Breast epithelium (tissue), 3 donors: ENCODE measurements around the gene CHCHD6.

ENCODE experiments used
- CTCF ChIP-seq, 3 donors: fragments of 450-650 bp; IDR thresholded peaks; one replicate each; pipeline ENCODE4 v1.5.1; 2016 to 2017; ENCODE audit warnings: antibody characterized with exemption in 3 of 3, mild to moderate bottlenecking in 3 of 3, moderate library complexity in 3 of 3
- POLR2A ChIP-seq: fragments of 450-650 bp; IDR thresholded peaks from one replicate; pipeline ENCODE4 v1.6.1; 2016; ENCODE audit warnings: antibody characterized with exemption, mild to moderate bottlenecking, moderate library complexity

- TF ChIP-seq CTCF (IDR thresholded peaks at IDR 0.05): no peak
- TF ChIP-seq POLR2A: no peak
These were observed 174.6 kb downstream of the CHCHD6 start for GRCh38 chr3:126878664-126879063.
